ENCODE data around the gene TENM4.

TENM4 gene

DNA sequence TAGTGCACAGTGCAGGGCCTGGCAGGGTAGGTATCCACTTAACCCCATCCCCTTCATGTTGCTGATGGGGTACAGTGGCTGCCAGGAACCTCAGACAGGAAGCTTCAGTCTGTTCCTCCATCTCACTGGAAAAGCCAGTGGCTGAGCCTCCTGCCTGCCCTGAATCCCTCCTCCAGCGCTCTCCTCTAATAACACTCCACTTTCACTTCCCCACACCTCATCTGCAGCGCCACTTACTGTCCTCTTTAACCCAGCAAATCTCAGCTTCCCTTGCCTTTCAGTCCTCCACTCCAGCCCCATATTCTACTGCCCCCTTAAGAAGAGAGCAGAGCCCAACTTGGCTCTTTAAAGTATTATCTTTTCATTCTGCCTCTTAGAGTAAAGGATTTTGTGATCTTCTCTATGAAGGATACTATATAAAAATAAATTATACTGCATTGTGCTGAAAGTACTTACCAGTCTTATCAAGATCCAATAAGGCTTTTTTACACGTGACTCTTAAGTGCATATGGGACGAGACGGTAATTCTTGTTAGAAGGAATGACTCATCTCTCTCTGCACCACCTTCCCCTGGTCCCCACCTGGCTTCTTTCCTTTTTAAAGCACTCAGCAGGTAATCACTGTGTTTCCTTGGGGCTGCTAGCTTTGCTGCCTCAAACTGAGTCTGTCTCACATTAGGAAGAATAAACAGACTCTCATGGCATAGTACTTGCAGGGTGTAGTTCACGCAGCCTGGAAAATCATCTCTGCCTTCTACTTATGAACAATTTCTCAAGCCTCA is 628.1 kb downstream of the TENM4 start:
- Mint-ChIP-seq H3K9me3 (no peaks in the 10 kb centered on the region), H3K27ac (no peak overlapping the region), H3K4me1 (ENCODE audit: low read depth) (no peaks in the 10 kb centered on the region), H3K4me3 (no peak overlapping the region), H3K36me3 (ENCODE audit: low read depth) (no peaks in the 10 kb centered on the region), H3K27me3 (peaks cover 9% of the 10 kb centered on the region)
- DNase-seq: no peak

DNA sequence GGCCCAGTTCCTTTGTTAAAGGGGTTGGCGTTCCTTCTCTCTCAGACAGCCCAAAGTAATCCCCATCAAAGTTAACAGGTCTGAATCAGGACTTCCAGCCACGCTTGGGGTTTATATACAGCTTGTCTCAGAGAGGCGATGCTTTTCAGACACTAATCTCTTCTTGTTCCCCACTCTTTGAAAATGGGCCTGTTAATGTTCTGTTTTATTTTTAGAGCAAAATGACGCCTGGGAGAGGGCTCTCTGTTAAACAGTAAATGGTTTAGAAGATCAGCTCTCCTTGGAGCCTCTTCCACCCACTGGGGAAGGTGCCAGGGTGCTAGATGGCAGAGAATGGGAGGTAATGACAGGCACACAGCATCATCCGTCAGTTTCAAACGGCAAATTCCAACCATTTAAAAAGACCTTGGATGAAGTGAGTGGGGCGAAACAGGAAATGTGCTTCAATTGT is 630.2 kb downstream of the TENM4 start:
- Mint-ChIP-seq H3K27ac (no peak overlapping the region), H3K4me3 (no peak overlapping the region), H3K36me3 (ENCODE audit: low read depth) (no peaks in the 10 kb centered on the region), H3K27me3 (peaks cover 23% of the 10 kb centered on the region), H3K9me3 (no peaks in the 10 kb centered on the region), H3K4me1 (ENCODE audit: low read depth) (no peaks in the 10 kb centered on the region)
- no peak for DNase-seq

DNA sequence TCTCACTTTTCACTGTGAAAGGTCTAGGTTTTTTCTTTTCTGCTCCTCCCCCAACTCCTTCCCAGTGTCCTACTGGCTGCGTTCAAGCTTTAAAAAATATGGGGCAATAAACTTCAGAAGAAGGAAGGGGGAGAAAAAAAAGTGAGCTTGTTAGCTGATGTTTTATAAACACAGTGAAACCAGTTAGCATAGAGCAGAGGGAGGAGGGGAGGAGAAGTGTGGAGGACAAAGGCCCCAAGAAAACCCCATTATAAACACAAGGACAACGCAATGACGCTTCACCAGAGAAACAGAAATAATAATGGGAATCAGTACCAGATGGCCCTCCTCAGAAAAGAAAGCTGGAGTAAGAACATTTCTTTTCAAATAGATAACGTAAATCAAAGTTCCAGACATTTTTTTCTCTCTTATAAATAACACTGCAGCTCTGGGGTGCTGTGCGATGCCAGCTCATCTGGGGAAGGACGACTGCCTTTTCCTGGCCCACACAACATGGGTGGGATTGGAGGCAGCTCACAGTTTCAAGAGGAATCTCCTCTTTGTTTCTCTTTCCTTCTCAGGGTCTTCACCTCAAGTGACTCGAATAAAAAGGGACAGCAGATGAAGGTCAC is 630.8 kb downstream of the TENM4 start:
- DNase-seq: no peak
- H3K36me3 Mint-ChIP-seq (ENCODE audit: low read depth): no peaks in the 10 kb centered on the region
- H3K27ac Mint-ChIP-seq: no peak overlapping the region
- H3K27me3 Mint-ChIP-seq: peaks cover 27% of the 10 kb centered on the region
- H3K4me3 Mint-ChIP-seq: no peak overlapping the region
- H3K9me3 Mint-ChIP-seq: no peaks in the 10 kb centered on the region
- H3K4me1 Mint-ChIP-seq (ENCODE audit: low read depth): no peaks in the 10 kb centered on the region

DNA sequence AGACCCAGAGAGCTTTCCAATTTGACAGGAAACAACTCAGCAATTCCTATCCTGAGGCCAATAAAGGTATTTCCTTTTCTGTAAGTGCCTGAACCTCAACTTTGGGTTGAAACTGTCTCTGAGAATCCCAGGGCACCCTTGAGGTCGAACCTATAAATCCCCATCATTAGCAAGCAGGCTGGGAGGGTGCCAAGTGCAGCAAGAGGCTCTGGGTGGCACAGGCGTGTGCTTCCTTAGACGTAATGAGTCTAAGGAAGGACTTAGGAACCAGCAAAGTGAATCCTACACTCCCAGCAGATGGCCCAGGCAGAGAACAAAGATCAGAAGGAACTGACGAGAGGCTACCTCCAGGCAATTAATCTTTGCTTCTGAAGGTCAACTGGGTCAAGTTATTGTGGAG is 631.9 kb downstream of the TENM4 start:
- H3K4me3 Mint-ChIP-seq: no peak overlapping the region
- H3K4me1 Mint-ChIP-seq (ENCODE audit: low read depth): no peaks in the 10 kb centered on the region
- H3K27me3 Mint-ChIP-seq: peaks cover 26% of the 10 kb centered on the region
- no peaks in the 10 kb centered on the region for H3K36me3 Mint-ChIP-seq (ENCODE audit: low read depth)
- H3K9me3 Mint-ChIP-seq: no peaks in the 10 kb centered on the region
- DNase-seq: no peak
- no peak overlapping the region for H3K27ac Mint-ChIP-seq

DNA sequence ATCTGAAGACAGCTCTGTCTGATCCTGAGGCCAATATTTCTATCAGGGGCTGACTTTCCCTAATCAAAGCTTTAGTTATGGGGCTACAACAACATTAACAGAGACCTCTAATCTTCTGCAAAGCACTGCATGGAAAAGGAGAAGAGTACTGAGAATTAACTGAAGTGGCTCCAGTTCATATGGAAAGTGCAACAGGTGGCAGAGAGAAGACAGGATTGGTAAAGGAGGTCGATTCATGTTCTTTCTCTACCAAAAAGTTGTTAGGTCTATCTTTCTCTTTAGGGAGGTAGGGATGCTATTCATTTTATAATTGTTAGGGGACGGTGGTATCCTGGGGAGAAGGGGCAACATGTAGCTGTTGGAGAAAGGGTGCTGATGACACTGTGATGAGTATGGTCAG is 633.5 kb downstream of the TENM4 start:
- no peak overlapping the region for H3K4me3 Mint-ChIP-seq
- H3K27ac Mint-ChIP-seq: no peak overlapping the region
- H3K9me3 Mint-ChIP-seq: no peaks in the 10 kb centered on the region
- DNase-seq: no peak
- H3K27me3 Mint-ChIP-seq: peaks cover 23% of the 10 kb centered on the region
- H3K4me1 Mint-ChIP-seq (ENCODE audit: low read depth): no peaks in the 10 kb centered on the region
- H3K36me3 Mint-ChIP-seq (ENCODE audit: low read depth): no peaks in the 10 kb centered on the region

DNA sequence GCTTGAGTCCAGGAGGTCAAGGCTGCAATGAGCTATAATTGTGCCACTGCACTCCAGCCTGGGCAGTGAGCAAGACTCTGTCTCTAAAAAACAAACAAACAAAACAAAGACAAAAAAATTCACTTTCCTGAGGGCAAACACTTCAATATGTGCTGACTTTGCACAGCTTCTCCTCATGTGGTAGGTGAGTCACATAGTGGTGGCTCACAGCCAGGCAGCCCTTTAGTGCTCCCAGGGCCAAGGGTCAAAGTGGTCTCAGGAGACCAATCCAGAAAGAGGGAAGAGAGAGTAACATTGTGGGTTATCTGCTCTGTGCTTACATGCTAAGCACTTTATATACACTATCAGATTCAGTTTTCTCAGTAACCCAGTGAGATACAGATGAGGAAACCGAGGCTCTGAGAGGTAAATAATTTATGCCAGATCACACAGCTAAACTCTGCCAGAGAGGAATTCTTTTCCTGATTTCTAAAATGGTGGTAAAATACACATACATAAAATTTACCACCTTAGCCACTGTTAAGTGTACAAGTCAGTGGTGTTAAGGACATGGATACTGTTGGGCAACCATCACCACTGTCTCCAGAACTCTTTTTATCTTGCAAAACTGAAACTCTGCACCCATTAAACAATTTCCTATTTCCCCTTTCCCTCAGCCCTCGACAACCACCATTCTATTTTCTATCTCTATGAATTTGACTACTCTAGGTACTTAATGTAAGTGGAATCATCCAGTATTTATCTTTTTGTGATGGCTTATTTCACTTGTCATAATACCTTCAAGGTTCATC is 634.4 kb downstream of the TENM4 start:
- Mint-ChIP-seq H3K4me1 (ENCODE audit: low read depth) (no peaks in the 10 kb centered on the region), H3K27me3 (peaks cover 23% of the 10 kb centered on the region), H3K27ac (no peak overlapping the region), H3K4me3 (no peak overlapping the region), H3K9me3 (no peaks in the 10 kb centered on the region), H3K36me3 (ENCODE audit: low read depth) (no peaks in the 10 kb centered on the region)
- no peak for DNase-seq

DNA sequence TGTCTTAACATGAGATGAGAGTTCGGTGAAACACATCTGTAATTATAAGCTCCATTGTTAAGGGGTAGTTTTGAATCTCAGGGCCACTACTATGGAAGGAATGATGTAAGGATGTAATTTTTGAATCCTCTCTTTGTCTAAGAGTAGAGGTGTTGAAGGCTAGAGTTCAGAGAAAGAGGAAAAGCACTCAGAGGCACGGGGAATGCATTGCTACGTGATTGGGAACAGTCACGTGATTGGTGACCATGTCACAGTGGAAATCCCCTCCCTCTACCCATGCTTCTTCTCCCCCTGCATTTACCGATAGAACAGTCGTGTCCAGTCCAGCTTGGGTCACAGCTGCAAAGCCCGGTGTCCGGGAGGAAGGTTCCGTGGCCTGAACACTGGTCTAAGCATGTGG is 635.8 kb downstream of the TENM4 start:
- Mint-ChIP-seq H3K4me3 (no peak overlapping the region), H3K27ac (no peak overlapping the region), H3K9me3 (no peaks in the 10 kb centered on the region), H3K27me3 (peaks cover 23% of the 10 kb centered on the region), H3K36me3 (ENCODE audit: low read depth) (no peaks in the 10 kb centered on the region), H3K4me1 (ENCODE audit: low read depth) (no peaks in the 10 kb centered on the region)
- DNase-seq: no peak

DNA sequence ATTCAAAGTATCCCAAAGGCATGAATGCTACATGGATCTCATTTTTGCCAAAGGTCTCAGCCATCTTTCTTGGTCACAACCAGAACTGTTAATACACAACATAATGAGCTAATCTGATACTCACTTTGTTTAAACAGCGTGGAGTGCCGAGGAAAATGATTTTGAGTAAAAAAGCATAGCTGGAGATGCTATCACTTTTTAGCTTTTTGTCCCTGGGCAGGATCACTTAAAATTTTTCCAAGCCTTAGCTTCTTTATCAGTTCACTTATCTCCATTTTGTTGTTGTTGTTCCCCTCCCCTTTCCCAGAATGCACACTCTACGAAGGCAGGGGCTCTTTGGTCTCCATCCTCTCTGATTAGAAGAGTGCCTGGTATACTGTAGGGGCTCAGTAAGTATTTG is 636.8 kb downstream of the TENM4 start:
- H3K27me3 Mint-ChIP-seq: peaks cover 23% of the 10 kb centered on the region
- H3K9me3 Mint-ChIP-seq: no peaks in the 10 kb centered on the region

DNA sequence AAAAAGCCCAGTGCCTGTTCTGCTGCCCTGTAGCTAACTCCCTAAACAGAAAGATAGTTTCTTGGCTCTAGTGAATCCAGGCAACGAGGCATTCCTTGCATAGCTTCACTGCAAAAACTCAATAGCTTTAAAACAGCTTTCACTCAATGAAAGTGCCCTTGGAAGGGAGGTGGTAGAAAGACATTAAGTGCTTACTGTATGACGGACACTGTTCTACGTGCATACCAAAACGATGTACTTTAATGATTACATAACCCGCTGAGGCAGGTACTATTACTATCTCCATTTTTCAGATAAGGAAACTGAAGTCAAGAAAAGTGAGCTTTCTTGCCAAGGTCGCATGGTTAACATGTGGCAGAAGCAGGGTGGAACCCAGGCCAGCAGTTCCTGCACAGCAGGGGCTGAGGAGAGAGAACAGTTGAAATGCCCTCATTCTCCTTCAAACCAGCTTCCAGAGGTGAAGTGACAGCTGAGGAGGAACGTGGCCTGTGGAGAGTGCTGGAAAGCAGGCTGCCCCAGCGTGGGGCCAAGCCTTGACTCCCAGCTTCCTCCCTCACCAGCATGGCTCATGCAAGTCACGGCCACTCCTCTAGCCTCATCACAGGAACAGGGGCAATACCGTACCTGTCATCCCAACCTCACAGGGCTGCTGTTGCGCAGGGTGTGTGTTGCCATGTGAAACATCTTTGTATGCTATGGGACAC is 638.6 kb downstream of the TENM4 start:
- H3K4me1 Mint-ChIP-seq (ENCODE audit: low read depth): no peaks in the 10 kb centered on the region
- peaks cover 15% of the 10 kb centered on the region for H3K27me3 Mint-ChIP-seq
- no peaks in the 10 kb centered on the region for H3K36me3 Mint-ChIP-seq (ENCODE audit: low read depth)
- H3K27ac Mint-ChIP-seq: no peak overlapping the region
- DNase-seq: no peak
- no peak overlapping the region for H3K4me3 Mint-ChIP-seq
- H3K9me3 Mint-ChIP-seq: no peaks in the 10 kb centered on the region

More for the DNA sequence above, 636.8 kb downstream of the TENM4 start:
- Mint-ChIP-seq H3K27ac (no peak overlapping the region), H3K36me3 (ENCODE audit: low read depth) (no peaks in the 10 kb centered on the region), H3K4me3 (no peak overlapping the region), H3K4me1 (ENCODE audit: low read depth) (no peaks in the 10 kb centered on the region)
- DNase-seq: no peak

DNA sequence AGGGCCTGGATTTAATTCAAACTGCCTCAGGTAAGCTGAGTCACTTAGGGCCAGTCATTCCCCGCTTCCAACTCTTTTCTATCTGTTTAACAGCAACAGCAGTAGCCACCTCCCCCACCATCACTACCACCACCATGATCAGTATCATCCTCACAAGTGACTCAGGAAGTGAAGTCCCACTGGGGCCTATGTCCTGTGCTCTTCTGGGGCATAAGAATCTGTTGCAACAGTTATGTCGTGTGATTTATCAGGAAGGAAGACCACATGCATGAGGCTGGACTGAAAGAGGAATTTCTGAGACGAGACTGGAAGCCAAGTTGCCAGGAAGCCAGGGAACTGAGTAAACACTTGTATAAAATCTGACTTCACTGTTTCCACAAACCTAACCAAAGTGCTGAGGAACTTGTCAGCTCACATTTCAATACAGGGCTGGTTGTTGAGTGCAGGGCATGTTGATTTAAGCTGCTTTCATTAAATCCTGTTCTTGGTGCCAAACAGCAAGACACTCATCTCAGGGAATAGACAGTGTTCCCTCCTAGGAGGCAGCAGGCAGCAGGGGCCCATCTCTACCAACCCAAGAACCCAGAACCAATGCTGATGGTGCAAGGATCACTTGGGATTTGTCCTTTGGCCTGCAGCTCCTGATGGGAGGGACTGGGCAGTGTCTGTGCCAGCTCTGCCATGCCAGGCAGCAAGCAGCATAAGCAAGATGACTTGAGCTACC is 639.5 kb downstream of the TENM4 start:
- Mint-ChIP-seq H3K36me3 (ENCODE audit: low read depth) (no peaks in the 10 kb centered on the region), H3K4me3 (no peak overlapping the region), H3K9me3 (no peaks in the 10 kb centered on the region), H3K27me3 (peaks cover 7% of the 10 kb centered on the region), H3K4me1 (ENCODE audit: low read depth) (no peaks in the 10 kb centered on the region), H3K27ac (no peak overlapping the region)
- no peak for DNase-seq

DNA sequence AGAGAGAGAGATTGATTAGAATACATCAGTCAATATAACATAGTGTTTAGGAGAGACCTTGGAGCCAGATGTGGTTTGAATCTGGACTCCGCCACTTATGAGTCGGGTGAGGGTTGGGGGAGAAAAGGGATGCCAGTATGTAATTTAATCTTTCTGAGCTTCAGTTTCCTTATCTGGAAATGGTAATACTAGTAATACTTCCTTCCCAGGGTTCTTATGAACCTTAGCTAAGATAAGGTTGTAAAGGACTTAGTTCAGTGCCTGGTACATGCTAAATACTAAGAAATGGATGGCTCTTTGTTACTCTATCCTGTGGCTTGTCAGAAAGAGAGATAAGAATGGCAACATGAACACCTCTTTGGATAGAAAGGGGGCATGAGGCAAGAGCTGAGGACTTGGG is 640.1 kb downstream of the TENM4 start:
- Mint-ChIP-seq H3K4me1 (ENCODE audit: low read depth) (no peaks in the 10 kb centered on the region), H3K36me3 (ENCODE audit: low read depth) (no peaks in the 10 kb centered on the region)

DNA sequence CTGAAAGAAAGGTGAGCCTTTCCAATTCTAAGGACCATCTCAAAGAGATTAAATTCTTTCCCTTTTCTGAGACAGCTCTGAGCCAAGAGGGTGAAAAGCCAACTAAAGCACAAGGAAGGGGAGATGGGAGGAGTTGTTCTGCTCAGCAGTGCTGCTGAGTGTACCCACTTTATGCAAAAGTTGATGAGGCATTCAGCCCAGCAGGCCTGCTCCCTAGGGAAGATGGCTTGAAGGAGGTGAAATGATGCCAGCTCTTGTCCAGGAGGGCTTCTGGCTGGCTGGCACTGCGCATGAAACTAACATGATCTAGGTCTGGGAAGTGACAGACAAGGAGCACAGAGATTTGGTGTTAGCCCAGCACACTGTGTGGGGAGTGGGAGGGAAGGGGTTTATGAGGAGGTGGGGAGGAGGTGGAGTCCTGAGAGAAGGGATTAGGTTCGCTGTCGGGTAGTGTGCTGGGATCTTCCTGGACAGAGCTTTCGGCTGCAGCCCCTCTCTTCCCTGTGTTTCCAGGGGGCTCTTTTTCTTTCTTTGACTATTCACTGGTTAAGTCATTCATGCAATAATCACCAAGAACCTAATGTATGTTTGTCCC is 640.6 kb downstream of the TENM4 start:
- H3K36me3 Mint-ChIP-seq (ENCODE audit: low read depth): no peaks in the 10 kb centered on the region
- no peaks in the 10 kb centered on the region for H3K9me3 Mint-ChIP-seq
- H3K4me1 Mint-ChIP-seq (ENCODE audit: low read depth): no peaks in the 10 kb centered on the region
- no peak overlapping the region for H3K27ac Mint-ChIP-seq
- DNase-seq: no peak
- no peak overlapping the region for H3K4me3 Mint-ChIP-seq
- no peaks in the 10 kb centered on the region for H3K27me3 Mint-ChIP-seq

More for the DNA sequence above, 640.1 kb downstream of the TENM4 start:
- peaks cover 4% of the 10 kb centered on the region for H3K27me3 Mint-ChIP-seq
- no peak for DNase-seq
- no peaks in the 10 kb centered on the region for H3K9me3 Mint-ChIP-seq
- no peak overlapping the region for H3K4me3 Mint-ChIP-seq
- H3K27ac Mint-ChIP-seq: no peak overlapping the region

DNA sequence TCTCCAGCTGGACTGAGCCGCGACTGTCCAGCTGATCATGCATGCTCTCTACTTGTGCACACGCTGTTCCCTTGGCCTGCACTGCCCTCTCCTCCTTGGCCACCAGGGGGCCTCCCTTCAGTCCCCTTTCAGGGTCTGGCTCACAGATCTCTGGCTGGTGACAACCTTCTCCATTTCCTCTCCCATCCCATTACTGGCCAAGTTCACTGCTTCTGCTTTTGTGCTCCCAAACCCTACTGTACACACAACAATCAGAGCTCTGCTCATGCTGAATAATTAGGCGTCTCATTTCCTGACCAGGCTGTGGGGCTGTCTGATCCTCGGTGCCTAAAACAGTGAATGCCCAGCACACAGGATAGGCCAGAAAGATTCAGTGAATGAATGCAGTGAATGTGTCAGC is 642.2 kb downstream of the TENM4 start:
- Mint-ChIP-seq H3K36me3 (ENCODE audit: low read depth) (no peaks in the 10 kb centered on the region), H3K27me3 (peaks cover 12% of the 10 kb centered on the region), H3K4me1 (ENCODE audit: low read depth) (no peaks in the 10 kb centered on the region), H3K9me3 (no peaks in the 10 kb centered on the region), H3K27ac (no peak overlapping the region), H3K4me3 (no peak overlapping the region)
- peak; percentile 38 for DNase-seq

DNA sequence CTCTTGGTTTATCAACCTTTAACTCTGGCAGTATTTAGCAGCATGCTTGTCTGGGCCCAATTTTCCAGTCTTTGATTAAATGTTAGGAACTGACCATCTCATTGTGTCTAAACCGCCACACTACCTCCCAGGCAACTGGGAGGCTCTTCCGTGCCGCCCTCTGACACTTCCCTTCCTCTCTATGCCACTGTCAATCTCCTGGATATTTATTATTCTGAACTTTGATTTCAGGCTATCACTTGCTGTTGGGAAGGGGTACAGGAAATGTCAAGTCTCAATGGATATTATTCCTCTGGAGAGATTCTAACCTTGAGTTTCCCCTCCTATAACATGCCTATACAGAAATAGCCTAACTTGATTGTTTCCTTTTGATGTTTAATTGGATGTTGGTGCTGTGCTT is 643.3 kb downstream of the TENM4 start:
- H3K27ac Mint-ChIP-seq: no peak overlapping the region
- no peak for DNase-seq
- no peaks in the 10 kb centered on the region for H3K9me3 Mint-ChIP-seq
- peaks cover 13% of the 10 kb centered on the region for H3K27me3 Mint-ChIP-seq
- no peaks in the 10 kb centered on the region for H3K36me3 Mint-ChIP-seq (ENCODE audit: low read depth)
- no peak overlapping the region for H3K4me3 Mint-ChIP-seq
- no peaks in the 10 kb centered on the region for H3K4me1 Mint-ChIP-seq (ENCODE audit: low read depth)
